ENCODE data around the gene CLPTM1L.
A peak's percentile ranks its signal among the peaks of the same experiment; 100 is the strongest.

CLPTM1L gene

GRCh38 chr5:1380011-1380817, 35.3 kb upstream of the CLPTM1L start (continued):
- TF ChIP-seq ZNF518A (tag by site-specific recombination; conservative IDR thresholded peaks at IDR 0.05; ENCODE audit: low read depth) = no peak
- TF ChIP-seq SP2 (tag by site-specific recombination; IDR thresholded peaks at IDR 0.05) = peak; percentile 38
- TF ChIP-seq ZNF610 (tag by site-specific recombination; IDR thresholded peaks at IDR 0.05; ENCODE audit: borderline replicate concordance) = no peak
- TF ChIP-seq PRDM1 (tag by site-specific recombination; IDR thresholded peaks at IDR 0.05) = no peak
- no peak for TF ChIP-seq ZNF433 (tag by site-specific recombination; IDR thresholded peaks at IDR 0.05; ENCODE audit: low read depth)
- TF ChIP-seq, protein P1, sequence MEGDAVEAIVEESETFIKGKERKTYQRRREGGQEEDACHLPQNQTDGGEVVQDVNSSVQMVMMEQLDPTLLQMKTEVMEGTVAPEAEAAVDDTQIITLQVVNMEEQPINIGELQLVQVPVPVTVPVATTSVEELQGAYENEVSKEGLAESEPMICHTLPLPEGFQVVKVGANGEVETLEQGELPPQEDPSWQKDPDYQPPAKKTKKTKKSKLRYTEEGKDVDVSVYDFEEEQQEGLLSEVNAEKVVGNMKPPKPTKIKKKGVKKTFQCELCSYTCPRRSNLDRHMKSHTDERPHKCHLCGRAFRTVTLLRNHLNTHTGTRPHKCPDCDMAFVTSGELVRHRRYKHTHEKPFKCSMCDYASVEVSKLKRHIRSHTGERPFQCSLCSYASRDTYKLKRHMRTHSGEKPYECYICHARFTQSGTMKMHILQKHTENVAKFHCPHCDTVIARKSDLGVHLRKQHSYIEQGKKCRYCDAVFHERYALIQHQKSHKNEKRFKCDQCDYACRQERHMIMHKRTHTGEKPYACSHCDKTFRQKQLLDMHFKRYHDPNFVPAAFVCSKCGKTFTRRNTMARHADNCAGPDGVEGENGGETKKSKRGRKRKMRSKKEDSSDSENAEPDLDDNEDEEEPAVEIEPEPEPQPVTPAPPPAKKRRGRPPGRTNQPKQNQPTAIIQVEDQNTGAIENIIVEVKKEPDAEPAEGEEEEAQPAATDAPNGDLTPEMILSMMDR (tag by site-specific recombination; IDR thresholded peaks at IDR 0.05) = peak; percentile 70
- TF ChIP-seq ZNF629 (tag by site-specific recombination; IDR thresholded peaks at IDR 0.05) = no peak
- TF ChIP-seq GLI4 (tag by site-specific recombination; IDR thresholded peaks at IDR 0.05) = no peak
- no peak for TF ChIP-seq GFI1B (tag by site-specific recombination; IDR thresholded peaks at IDR 0.05)
- no peak for TF ChIP-seq ZNF133 (tag by site-specific recombination; IDR thresholded peaks at IDR 0.05)
- TF ChIP-seq, protein P2, sequence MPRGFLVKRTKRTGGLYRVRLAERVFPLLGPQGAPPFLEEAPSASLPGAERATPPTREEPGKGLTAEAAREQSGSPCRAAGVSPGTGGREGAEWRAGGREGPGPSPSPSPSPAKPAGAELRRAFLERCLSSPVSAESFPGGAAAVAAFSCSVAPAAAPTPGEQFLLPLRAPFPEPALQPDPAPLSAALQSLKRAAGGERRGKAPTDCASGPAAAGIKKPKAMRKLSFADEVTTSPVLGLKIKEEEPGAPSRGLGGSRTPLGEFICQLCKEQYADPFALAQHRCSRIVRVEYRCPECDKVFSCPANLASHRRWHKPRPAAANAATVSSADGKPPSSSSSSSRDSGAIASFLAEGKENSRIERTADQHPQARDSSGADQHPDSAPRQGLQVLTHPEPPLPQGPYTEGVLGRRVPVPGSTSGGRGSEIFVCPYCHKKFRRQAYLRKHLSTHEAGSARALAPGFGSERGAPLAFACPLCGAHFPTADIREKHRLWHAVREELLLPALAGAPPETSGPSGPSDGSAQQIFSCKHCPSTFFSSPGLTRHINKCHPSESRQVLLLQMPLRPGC (tag by site-specific recombination; IDR thresholded peaks at IDR 0.05) = no peak
- TF ChIP-seq PRDM4 (tag by site-specific recombination; IDR thresholded peaks at IDR 0.05) = no peak
- TF ChIP-seq KLF7 (tag by site-specific recombination; IDR thresholded peaks at IDR 0.05; ENCODE audit: borderline replicate concordance) = no peak
- no peak for TF ChIP-seq MZF1 (tag by site-specific recombination; IDR thresholded peaks at IDR 0.05; ENCODE audit: borderline replicate concordance)
- TF ChIP-seq, protein P3, sequence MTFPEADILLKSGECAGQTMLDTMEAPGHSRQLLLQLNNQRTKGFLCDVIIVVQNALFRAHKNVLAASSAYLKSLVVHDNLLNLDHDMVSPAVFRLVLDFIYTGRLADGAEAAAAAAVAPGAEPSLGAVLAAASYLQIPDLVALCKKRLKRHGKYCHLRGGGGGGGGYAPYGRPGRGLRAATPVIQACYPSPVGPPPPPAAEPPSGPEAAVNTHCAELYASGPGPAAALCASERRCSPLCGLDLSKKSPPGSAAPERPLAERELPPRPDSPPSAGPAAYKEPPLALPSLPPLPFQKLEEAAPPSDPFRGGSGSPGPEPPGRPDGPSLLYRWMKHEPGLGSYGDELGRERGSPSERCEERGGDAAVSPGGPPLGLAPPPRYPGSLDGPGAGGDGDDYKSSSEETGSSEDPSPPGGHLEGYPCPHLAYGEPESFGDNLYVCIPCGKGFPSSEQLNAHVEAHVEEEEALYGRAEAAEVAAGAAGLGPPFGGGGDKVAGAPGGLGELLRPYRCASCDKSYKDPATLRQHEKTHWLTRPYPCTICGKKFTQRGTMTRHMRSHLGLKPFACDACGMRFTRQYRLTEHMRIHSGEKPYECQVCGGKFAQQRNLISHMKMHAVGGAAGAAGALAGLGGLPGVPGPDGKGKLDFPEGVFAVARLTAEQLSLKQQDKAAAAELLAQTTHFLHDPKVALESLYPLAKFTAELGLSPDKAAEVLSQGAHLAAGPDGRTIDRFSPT (tag by site-specific recombination; IDR thresholded peaks at IDR 0.05) = no peak
- TF ChIP-seq HOXD13 (CRISPR knock-in tag; IDR thresholded peaks at IDR 0.05; ENCODE audit: borderline replicate concordance) = no peak
- TF ChIP-seq EGR2 (tag by site-specific recombination; IDR thresholded peaks at IDR 0.05; ENCODE audit: low read depth) = peak; percentile 30
- no peak for TF ChIP-seq ZNF626 (tag by site-specific recombination; IDR thresholded peaks at IDR 0.05)
- TF ChIP-seq ZNF202 (tag by site-specific recombination; IDR thresholded peaks at IDR 0.05; ENCODE audit: borderline replicate concordance) = no peak
- peak; percentile 92 for TF ChIP-seq ZNF335 (tag by site-specific recombination; conservative IDR thresholded peaks at IDR 0.05)
- no peak for TF ChIP-seq ZNF184 (tag by site-specific recombination; IDR thresholded peaks at IDR 0.05)
- TF ChIP-seq ZNF24 (tag by site-specific recombination; IDR thresholded peaks at IDR 0.05) = no peak
- no peak for TF ChIP-seq ZNF239 (tag by site-specific recombination; IDR thresholded peaks at IDR 0.05)
- no peak for TF ChIP-seq ZNF624 (tag by site-specific recombination; IDR thresholded peaks at IDR 0.05)
- TF ChIP-seq MEIS1 (CRISPR knock-in tag; IDR thresholded peaks at IDR 0.05; ENCODE audit: borderline replicate concordance) = no peak
- TF ChIP-seq, protein P4, sequence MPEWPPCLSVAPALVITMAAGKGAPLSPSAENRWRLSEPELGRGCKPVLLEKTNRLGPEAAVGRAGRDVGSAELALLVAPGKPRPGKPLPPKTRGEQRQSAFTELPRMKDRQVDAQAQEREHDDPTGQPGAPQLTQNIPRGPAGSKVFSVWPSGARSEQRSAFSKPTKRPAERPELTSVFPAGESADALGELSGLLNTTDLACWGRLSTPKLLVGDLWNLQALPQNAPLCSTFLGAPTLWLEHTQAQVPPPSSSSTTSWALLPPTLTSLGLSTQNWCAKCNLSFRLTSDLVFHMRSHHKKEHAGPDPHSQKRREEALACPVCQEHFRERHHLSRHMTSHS (tag by site-specific recombination; IDR thresholded peaks at IDR 0.05) = no peak

Data from HEK293 (cell line).